HepG2 (cell line): Measurements from ENCODE around the gene USP1. TPM values are rescaled to one million over a fixed set of nuclear protein-coding genes. Genes with fewer than 3 reads are reported as not detected.

Experiments used
- AGO1 ChIP-seq: fragments of 200-400 bp; formaldehyde crosslinking; IDR thresholded peaks from 2 replicates; pipeline ENCODE4 v1.6.1; 2017; ENCODE audit warnings: mild to moderate bottlenecking, low read depth, low read length, moderate library complexity; ENCODE audit not compliant: poor library complexity, severe bottlenecking
- ARNT2 ChIP-seq: sonication (generic); formaldehyde crosslinking; IDR thresholded peaks from 2 replicates; pipeline ENCODE4 v1.8.0; 2022; ENCODE audit warnings: mild to moderate bottlenecking, low read depth, missing genetic modification reagents, moderate library complexity
- ARNTL ChIP-seq: sonication (generic); formaldehyde crosslinking; IDR thresholded peaks from 2 replicates; pipeline ENCODE4 v1.4.0; 2020; ENCODE audit warnings: mild to moderate bottlenecking, missing genetic modification reagents
- POLR2G ChIP-seq: fragments of 200-400 bp; formaldehyde crosslinking; IDR thresholded peaks from 2 replicates; pipeline ENCODE4 v1.6.1; 2018; ENCODE audit warnings: mild to moderate bottlenecking, low read depth, low read length, moderate library complexity
- TRIM22 ChIP-seq: fragments of 450-650 bp; IDR thresholded peaks from 2 replicates; pipeline ENCODE4 v1.6.1; 2017
- ZKSCAN5 ChIP-seq: sonication (generic); formaldehyde crosslinking; IDR thresholded peaks from 2 replicates; pipeline ENCODE4 v1.5.1; 2020; ENCODE audit warnings: mild to moderate bottlenecking, missing genetic modification reagents
- ZNF143 ChIP-seq: sonication (generic); formaldehyde crosslinking; IDR thresholded peaks from 2 replicates; pipeline ENCODE4 v1.4.0; 2020; ENCODE audit warnings: missing genetic modification reagents
- ZNF251 ChIP-seq: sonication (generic); formaldehyde crosslinking; IDR thresholded peaks from 2 replicates; pipeline ENCODE4 v1.9.0; 2021; ENCODE audit warnings: mild to moderate bottlenecking, missing genetic modification reagents
- ZNF563 ChIP-seq: sonication (generic); formaldehyde crosslinking; IDR thresholded peaks from 2 replicates; pipeline ENCODE4 v1.8.0; 2022; ENCODE audit warnings: mild to moderate bottlenecking, moderate library complexity, missing genetic modification reagents
- ZNF781 ChIP-seq: sonication (generic); formaldehyde crosslinking; IDR thresholded peaks from 2 replicates; pipeline ENCODE4 v1.5.1; 2020; ENCODE audit warnings: borderline replicate concordance, mild to moderate bottlenecking, missing genetic modification reagents; ENCODE audit errors: not compliant biosample characterization
- polyA plus RNA-seq, 8 experiments: library from polyadenylated mRNA; depleted of rRNA in 3 of 8; stranded (reverse) in 7 of 8; unstranded in 1 of 8; fragments of >200 nt; fragmentation: Illumina TruSeq in 4 of 8; extraction: Trizol in 4 of 8; gene quantifications; 2 replicates each; pipeline versions ENCODE4 v1.2.1 to v1.2.3, GENCODE V29; 2011 to 2016; ENCODE audit warnings: low read depth in 4 of 8, missing spikeins in 1 of 8, mixed read lengths in 1 of 8; ENCODE audit not compliant: insufficient read depth in 1 of 8
- total RNA-seq, 5 experiments: library from RNA; depleted of rRNA; stranded (reverse); fragments of >200 nt; fragmentation: Illumina TruSeq; extraction: Trizol; gene quantifications; 2 replicates each; pipeline ENCODE4 v1.2.3, GENCODE V29; 2016; ENCODE audit warnings: low read depth in 1 of 5
- TF ChIP-seq, protein P1 (sequence below): sonication (generic); formaldehyde crosslinking; IDR thresholded peaks from 2 replicates; pipeline ENCODE4 v1.5.0; 2020; ENCODE audit warnings: mild to moderate bottlenecking, missing genetic modification reagents
- TF ChIP-seq, protein P2 (sequence below): sonication (generic); formaldehyde crosslinking; IDR thresholded peaks from 2 replicates; pipeline ENCODE4 v1.4.0; 2020; ENCODE audit warnings: missing genetic modification reagents, low read depth, mild to moderate bottlenecking, borderline replicate concordance
- TF ChIP-seq, protein P3 (sequence below): sonication (generic); formaldehyde crosslinking; IDR thresholded peaks from 2 replicates; pipeline ENCODE4 v1.5.0; 2020; ENCODE audit warnings: missing genetic modification reagents
- TF ChIP-seq, protein P4 (sequence below): sonication (generic); formaldehyde crosslinking; IDR thresholded peaks from 2 replicates; pipeline ENCODE4 v1.5.1; 2020; ENCODE audit warnings: mild to moderate bottlenecking, missing genetic modification reagents, moderate library complexity

USP1 gene
- total and polyA plus RNA-seq, 2 of the 13 experiments (the other 11 are each of a cell fraction or from before 2014, with no cell fraction given) = 9.0 to 64.6 TPM

DNA sequence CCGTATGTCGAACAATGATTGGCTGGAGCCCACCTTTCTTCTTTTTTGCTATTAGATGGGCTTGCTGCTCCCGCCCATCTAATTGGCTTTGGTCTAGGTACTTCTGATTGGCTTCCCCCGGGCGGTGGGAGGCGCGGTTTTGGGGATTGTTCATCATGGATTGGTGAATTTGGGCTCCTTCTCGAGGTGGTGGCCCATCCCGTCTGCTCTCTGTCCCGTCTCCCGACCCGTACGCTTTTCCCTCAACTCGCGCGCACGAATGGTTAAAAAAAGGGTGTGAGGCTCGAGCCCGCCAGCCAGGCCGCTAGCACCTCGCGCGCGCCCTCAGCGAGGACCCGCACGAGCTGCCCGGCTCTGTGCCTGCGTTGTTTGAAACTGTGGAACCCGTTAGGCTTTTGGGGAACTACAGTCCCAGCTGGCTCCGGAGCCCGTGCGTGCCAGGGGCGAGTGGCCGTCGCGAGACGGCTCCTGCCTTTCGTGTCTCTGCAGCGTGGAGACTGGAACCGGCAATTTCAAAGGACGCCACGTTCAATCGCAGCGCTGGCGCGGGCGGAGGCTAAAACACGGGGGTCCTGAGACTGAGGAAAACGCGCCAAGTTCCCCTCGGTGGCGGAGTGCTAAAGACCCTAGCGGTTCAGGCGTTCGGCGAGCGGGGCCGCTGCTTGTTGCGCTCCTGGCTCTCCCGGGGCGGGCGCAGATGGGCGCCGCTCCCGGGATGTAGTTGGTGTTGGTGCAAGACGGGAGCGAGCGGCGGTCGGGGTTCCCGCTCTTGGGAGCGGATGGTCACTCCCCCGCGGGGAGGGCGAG is at the start of gene USP1 (continued):
- TF ChIP-seq, protein P1, sequence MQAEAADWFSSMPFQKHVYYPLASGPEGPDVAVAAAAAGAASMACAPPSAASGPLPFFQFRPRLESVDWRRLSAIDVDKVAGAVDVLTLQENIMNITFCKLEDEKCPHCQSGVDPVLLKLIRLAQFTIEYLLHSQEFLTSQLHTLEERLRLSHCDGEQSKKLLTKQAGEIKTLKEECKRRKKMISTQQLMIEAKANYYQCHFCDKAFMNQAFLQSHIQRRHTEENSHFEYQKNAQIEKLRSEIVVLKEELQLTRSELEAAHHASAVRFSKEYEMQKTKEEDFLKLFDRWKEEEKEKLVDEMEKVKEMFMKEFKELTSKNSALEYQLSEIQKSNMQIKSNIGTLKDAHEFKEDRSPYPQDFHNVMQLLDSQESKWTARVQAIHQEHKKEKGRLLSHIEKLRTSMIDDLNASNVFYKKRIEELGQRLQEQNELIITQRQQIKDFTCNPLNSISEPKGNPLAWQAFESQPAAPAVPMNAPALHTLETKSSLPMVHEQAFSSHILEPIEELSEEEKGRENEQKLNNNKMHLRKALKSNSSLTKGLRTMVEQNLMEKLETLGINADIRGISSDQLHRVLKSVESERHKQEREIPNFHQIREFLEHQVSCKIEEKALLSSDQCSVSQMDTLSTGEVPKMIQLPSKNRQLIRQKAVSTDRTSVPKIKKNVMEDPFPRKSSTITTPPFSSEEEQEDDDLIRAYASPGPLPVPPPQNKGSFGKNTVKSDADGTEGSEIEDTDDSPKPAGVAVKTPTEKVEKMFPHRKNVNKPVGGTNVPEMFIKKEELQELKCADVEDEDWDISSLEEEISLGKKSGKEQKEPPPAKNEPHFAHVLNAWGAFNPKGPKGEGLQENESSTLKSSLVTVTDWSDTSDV = peak; percentile 77; the same call in 1 of the 2 replicates
- TF ChIP-seq ZNF251 (CRISPR knock-in tag) (0 out of 2 replicates have a peak, but pooled peaks have one; percentile 19), ZNF563 (no peak; the same call in 1 of the 2 replicates), POLR2G (peak; percentile 84), ARNT2 (CRISPR knock-in tag) (peak; percentile 14; the same call in 1 of the 2 replicates), ARNTL (CRISPR knock-in tag) (peak; percentile 47; the same call in 1 of the 2 replicates), ZNF143 (CRISPR knock-in tag) (peak; percentile 36; the same call in 1 of the 2 replicates), TRIM22 (no peak), AGO1 (no peak), ZKSCAN5 (CRISPR knock-in tag) (no peak), ZNF781 (no peak)
- TF ChIP-seq, protein P2, sequence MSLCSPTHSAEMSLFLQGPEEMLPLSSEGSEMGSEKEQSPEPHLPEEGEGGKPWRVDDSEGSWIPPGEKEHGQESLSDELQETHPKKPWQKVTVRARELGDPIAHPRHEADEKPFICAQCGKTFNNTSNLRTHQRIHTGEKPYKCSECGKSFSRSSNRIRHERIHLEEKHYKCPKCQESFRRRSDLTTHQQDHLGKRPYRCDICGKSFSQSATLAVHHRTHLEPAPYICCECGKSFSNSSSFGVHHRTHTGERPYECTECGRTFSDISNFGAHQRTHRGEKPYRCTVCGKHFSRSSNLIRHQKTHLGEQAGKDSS = no peak
- TF ChIP-seq, protein P3, sequence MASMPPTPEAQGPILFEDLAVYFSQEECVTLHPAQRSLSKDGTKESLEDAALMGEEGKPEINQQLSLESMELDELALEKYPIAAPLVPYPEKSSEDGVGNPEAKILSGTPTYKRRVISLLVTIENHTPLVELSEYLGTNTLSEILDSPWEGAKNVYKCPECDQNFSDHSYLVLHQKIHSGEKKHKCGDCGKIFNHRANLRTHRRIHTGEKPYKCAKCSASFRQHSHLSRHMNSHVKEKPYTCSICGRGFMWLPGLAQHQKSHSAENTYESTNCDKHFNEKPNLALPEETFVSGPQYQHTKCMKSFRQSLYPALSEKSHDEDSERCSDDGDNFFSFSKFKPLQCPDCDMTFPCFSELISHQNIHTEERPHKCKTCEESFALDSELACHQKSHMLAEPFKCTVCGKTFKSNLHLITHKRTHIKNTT (CRISPR knock-in tag) = no peak
- TF ChIP-seq, protein P4, sequence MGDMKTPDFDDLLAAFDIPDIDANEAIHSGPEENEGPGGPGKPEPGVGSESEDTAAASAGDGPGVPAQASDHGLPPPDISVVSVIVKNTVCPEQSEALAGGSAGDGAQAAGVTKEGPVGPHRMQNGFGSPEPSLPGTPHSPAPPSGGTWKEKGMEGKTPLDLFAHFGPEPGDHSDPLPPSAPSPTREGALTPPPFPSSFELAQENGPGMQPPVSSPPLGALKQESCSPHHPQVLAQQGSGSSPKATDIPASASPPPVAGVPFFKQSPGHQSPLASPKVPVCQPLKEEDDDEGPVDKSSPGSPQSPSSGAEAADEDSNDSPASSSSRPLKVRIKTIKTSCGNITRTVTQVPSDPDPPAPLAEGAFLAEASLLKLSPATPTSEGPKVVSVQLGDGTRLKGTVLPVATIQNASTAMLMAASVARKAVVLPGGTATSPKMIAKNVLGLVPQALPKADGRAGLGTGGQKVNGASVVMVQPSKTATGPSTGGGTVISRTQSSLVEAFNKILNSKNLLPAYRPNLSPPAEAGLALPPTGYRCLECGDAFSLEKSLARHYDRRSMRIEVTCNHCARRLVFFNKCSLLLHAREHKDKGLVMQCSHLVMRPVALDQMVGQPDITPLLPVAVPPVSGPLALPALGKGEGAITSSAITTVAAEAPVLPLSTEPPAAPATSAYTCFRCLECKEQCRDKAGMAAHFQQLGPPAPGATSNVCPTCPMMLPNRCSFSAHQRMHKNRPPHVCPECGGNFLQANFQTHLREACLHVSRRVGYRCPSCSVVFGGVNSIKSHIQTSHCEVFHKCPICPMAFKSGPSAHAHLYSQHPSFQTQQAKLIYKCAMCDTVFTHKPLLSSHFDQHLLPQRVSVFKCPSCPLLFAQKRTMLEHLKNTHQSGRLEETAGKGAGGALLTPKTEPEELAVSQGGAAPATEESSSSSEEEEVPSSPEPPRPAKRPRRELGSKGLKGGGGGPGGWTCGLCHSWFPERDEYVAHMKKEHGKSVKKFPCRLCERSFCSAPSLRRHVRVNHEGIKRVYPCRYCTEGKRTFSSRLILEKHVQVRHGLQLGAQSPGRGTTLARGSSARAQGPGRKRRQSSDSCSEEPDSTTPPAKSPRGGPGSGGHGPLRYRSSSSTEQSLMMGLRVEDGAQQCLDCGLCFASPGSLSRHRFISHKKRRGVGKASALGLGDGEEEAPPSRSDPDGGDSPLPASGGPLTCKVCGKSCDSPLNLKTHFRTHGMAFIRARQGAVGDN (CRISPR knock-in tag) = peak; percentile 74
